Lower leg skin (tissue), 3 donors: ENCODE measurements around the gene LMBR1L.

ENCODE experiments used
- POLR2A ChIP-seq, 2 donors: fragments of 450-650 bp; IDR thresholded peaks; one replicate each; pipeline ENCODE4 v1.6.1; 2016 to 2017; ENCODE audit warnings: antibody characterized with exemption in 2 of 2, mild to moderate bottlenecking in 1 of 2, moderate library complexity in 1 of 2
- TF ChIP-seq, protein P1 (sequence below), 3 donors: fragments of 450-650 bp; IDR thresholded peaks; one replicate each; pipeline ENCODE4 v1.5.1; 2016; ENCODE audit warnings: antibody characterized with exemption in 3 of 3, mild to moderate bottlenecking in 3 of 3, moderate library complexity in 2 of 3

DNA sequence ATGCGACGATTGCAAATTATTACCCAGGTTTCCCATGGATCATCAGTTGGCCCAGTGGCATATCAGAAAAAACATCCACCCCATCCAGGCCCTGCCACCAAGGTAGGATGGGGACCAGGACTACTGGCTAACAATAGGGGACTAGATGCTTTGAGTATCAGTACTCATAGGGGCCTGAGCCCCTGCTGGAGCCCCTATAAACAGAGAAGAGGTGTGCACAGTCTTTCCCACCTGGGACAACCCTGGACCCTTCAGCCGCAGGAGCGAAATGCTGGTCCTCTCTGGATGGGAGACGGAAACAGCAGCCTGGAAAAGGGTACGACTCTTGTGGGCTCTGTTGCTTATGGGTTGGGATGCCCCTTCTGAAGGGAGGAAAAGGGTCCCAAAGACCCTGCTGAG is 21.7 kb downstream of the LMBR1L start:
- TF ChIP-seq, protein P1, sequence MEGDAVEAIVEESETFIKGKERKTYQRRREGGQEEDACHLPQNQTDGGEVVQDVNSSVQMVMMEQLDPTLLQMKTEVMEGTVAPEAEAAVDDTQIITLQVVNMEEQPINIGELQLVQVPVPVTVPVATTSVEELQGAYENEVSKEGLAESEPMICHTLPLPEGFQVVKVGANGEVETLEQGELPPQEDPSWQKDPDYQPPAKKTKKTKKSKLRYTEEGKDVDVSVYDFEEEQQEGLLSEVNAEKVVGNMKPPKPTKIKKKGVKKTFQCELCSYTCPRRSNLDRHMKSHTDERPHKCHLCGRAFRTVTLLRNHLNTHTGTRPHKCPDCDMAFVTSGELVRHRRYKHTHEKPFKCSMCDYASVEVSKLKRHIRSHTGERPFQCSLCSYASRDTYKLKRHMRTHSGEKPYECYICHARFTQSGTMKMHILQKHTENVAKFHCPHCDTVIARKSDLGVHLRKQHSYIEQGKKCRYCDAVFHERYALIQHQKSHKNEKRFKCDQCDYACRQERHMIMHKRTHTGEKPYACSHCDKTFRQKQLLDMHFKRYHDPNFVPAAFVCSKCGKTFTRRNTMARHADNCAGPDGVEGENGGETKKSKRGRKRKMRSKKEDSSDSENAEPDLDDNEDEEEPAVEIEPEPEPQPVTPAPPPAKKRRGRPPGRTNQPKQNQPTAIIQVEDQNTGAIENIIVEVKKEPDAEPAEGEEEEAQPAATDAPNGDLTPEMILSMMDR (IDR thresholded peaks at IDR 0.05): no peak
- no peak for TF ChIP-seq POLR2A (IDR thresholded peaks at IDR 0.05)
